Measurements from ENCODE around the gene TSPAN15.
"Not testable (repeated sequence)": the region's sequence is repeated elsewhere in the genome, so short reads cannot be mapped to it uniquely, and the experiment has no call there.

TSPAN15 gene

DNA sequence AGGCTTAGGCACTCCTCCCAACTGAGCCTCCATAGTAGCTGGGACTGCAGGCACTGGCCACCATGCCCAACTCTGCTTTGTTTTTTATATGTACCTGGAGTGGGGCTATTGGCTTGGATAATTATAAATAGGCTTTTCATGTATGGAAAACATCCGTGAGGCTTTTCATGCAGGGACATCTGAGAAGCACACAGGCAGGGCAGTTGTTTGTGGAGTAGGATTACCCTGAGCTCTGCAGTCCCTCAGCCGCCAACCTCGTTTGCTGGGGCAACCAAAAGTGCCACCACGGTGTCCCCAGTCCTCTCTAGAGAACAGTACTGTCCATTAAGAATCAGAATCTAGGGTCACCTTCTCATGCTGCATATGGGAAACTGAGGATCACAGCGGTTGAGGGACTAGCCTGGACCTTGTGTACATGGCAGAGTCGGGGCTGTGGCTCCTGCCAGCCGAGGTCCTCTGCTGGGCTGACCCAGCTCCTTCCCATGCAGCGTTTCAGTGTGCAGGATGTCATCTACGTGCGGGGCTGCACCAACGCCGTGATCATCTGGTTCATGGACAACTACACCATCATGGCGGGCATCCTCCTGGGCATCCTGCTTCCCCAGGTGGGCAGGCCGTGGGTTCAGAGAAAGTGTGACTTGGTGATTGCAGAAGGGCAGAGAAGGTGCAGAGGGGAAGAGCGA lies 54.5 kb downstream of the TSPAN15 start:
- no peak for DNase-seq

DNA sequence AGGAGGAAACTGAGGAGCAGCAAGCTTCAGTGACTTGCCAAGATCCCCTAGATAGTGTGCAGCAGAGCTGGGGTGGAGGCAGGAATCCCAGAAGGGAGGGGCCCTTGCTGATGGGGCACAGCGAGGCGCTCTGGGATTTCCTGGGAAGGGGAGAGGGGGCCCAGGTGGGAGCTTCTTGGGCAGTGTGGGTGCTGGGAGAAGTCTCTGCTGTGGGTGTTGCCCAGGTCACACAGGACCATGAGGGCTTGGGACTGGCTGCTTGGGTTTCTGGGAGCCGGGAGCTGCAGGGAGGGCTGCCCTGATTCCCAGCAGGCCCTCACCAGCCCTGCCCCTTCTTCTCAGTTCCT lies 55.2 kb downstream of the TSPAN15 start:
- no peak for DNase-seq

DNA sequence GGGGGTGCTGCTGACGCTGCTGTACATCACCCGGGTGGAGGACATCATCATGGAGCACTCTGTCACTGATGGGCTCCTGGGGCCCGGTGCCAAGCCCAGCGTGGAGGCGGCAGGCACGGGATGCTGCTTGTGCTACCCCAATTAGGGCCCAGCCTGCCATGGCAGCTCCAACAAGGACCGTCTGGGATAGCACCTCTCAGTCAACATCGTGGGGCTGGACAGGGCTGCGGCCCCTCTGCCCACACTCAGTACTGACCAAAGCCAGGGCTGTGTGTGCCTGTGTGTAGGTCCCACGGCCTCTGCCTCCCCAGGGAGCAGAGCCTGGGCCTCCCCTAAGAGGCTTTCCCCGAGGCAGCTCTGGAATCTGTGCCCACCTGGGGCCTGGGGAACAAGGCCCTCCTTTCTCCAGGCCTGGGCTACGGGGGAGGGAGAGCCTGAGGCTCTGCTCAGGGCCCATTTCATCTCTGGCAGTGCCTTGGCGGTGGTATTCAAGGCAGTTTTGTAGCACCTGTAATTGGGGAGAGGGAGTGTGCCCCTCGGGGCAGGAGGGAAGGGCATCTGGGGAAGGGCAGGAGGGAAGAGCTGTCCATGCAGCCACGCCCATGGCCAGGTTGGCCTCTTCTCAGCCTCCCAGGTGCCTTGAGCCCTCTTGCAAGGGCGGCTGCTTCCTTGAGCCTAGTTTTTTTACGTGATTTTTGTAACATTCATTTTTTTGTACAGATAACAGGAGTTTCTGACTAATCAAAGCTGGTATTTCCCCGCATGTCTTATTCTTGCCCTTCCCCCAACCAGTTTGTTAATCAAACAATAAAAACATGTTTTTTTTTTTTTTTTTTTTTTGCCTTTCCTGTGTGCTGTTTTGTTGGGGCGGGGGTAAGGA lies 55.8 kb downstream of the TSPAN15 start:
- DNase-seq, result no peak

DNA sequence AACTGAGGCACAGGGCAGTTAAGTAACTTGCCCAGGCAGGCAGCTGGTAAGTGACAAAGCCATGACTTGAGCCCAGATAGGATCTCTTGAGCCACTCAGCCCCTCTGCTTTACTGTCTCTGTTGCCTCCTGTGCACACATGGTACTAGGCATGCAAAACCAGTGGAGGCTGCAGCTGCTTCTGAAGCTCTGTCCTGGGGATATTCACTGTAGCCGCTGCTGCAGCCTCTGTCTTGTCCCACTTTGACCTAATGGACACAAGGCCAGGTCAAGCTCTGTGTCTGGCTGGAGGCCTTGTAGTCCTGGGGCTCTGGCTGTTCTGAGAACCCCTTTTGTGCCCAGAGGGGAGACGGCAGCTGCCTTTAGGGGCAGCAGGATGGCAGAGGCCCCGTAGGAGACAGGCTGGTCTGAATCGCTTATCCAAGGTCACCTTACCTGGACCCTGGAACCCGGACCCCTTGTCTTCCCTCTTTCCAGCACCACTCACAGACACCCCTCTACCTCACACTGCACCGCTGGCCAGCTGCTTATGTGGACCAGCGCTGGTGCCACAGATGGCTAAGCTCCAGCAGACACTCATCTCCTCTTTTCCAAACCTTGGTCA lies 57.6 kb downstream of the TSPAN15 start:
- DNase-seq, result no peak

DNA sequence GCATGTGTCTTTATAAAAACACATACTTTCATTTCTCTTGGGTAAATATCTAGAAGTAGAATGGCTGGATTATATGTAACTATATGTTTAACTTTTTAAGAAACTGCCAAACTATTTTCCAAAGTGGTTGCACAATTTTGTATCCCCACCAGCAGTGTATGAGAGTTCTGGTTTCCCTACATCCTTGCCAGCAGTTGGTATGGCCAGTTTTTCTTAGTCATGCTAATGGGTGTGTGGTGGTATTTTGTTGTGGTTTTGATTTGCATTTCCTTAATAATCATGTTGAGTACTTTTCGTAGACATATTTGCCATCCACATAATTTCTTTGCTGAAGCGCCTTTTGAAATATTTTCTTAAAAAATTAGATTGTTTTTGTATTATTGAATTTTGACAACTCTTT lies 61.6 kb downstream of the TSPAN15 start:
- DNase-seq, result no peak

DNA sequence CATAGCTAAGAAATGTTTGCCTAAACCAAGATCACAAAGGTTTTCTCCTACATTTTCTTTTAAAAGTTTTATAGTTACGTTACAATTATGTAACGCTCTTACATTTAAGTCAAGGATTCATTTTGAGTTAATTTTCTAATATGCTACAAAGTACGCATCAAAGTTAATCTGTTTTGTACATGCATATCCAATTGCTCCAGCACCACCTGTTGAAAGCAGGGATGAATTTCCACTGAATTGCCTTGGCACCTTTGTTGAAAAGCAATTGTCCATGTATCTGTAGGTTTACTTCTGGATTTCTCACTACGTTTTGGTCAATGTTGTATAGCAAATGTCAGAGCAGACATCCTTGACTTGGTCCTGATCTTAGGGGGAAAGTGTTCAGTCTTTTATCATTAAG lies 62.4 kb downstream of the TSPAN15 start:
- no peak for DNase-seq

DNA sequence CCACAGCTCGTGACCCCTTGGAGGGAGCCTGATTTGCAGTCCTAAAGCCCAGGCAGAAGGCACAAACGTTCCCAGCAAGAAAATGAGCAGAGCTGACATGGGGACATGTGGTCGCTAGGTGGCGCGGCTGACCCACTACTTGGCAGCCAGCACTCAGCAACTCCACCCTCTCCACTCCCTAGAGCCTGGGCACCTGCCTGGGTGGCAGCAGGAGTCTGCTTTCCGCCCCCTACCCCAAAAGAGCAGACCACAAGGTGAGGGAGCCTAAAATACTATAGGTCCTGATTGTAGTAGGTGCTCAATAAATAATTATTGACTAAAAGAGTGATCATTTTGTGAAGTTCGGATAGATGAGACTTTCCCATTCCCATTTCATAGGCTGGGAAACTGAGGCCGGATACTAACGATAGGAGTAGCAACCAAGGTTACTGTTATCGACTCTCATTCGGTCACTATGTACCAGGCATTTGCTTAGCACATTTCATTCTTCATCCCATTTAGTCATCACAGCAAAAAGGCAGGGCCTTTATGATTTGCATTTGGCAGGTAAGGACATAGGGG lies 64.5 kb downstream of the TSPAN15 start:
- peak; percentile 66 for DNase-seq

DNA sequence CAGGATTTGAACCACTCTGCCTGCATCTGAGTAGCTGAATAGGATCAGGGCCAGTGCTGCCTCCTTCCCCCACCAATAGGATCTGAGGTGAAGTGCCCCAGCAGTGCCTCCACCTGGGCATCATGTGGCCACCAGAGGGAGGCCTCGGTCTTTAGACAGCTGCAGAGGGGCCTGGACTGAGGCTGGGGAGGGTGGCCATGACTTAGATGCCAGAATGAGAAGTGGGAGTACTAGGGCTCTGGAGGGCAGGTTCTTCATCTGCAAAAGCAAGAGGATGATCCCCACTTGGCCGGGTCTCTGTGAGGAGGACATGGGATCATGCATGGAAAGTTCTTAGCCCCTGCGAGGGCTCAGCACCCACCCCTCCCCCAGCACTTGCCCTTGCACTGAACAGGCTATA lies 65.1 kb downstream of the TSPAN15 start:
- no peak for DNase-seq

DNA sequence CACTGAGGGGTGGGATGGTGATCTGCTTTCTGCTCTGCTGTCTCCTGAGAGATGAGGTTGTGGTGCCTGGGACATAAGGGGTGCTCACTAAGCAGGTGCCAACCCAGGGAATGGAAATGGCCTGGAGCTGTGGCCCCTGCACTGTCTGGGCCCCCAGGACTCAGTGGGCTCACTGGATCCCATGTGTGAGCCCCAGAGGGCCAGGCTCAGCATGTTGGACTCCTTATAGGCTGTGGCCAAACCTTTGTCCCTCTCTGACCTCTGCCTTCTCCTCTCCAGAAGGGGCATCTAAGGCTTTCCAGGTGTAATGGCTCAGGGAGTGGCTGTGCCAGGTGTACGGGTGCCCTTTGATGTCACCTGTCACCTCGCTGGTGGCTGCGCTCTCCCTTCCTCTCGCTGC lies 65.5 kb downstream of the TSPAN15 start:
- no peak for DNase-seq

DNA sequence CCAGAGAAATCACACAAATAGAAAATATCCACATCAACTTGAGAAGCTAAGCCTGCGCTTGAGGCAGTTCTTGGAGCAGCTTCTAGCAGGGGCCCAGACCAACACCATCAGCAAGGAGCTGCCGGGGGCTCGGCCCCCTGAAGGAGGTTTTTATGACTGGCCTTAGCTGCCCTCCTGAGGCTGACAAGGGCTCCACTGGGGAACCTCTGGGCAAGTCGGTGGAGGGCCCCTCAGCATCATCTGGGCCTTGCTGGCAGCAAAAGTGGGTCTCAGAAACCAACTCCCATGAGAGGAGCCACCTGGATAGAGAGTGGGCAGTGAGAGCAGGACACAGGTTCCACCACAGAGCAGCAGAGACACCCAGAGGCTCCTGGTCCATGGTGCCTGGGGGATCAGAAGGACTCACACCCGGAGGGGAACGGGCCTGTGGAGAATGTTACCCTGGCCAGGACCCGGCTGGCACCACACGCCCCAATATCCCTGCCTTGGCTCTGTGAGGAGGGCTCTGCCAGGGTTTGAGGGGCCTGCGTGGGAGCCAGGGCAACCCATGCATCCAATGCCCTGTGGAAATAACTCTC lies 66.1 kb downstream of the TSPAN15 start:
- DNase-seq, result no peak

DNA sequence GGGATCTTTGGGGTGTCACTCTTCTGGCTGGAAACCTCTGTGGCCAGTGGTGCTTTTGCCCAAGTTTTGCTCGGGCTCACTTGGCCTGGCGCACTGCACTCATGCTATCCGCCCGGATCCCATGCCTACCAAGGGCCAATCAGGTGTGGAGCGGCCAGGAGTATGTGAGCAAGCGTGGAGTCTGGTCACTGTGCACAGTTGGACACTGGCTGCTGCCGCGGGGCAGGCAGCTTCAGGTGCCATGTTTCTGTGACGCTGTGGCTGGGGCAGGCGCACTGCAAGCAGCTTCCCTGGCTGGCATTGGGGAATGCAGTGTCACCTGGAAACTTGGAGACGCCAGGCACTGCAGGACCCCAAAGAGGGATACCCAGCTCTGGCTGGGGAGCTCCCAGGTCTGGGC lies 76.7 kb downstream of the TSPAN15 start:
- DNase-seq, result no peak

DNA sequence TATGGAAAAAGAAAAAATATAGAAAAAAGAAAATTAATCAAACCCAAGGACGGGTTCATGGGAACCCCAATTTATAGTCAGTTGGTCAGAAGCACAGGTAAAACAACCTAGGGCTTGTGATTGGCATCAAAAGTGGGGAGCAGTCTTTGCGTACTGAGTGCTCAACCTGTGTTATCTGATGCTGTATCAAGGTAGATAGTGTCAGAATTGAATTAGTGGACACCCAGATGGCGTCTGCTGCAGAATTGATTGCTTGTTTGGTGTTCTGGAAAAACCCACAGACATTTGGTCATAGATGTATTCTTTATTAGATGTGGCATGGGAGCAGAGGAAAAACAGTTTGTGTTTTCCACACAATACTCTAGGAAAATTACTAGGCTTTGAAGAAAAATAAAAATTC lies 82.4 kb downstream of the TSPAN15 start:
- DNase-seq, result no peak

DNA sequence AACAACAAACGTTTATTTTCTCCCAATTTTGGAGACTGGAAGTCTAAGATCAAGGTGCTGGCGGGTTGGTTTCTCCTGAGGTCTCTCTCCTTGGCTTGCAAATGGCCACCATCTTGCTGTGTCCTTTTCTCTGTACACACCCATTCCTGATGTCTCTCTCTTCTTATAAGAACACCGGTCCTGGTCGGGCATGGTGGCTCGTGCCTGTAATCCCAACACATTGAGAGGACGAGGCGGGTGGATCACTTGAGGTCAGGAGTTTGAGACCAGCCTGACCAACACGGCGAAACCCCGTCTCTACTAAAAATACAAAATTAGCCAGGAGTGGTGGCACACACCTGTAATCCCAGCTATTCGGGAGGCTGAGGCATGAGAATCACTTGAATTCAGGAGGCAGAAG lies 85.3 kb downstream of the TSPAN15 start:
- not testable (repeated sequence) for DNase-seq

DNA sequence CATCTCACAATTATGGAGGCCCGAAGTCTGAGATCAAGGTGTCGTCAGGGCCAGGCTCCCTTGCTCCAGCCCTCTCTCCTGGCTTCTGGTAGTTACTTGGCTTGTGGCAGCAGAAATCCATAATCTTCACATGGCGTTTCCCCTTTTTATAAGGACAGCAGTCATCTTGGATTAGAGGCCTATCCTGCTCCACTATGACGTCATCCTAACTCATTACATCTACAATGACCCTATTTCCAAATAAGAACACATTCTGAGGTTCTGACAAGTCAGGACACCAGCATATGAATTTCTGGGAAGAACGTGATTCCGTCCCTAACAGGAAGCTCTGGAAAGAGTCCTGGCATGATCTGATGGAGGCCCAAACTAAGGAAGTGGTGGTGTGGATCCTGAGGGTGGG lies 86.2 kb downstream of the TSPAN15 start:
- no peak for DNase-seq

DNA sequence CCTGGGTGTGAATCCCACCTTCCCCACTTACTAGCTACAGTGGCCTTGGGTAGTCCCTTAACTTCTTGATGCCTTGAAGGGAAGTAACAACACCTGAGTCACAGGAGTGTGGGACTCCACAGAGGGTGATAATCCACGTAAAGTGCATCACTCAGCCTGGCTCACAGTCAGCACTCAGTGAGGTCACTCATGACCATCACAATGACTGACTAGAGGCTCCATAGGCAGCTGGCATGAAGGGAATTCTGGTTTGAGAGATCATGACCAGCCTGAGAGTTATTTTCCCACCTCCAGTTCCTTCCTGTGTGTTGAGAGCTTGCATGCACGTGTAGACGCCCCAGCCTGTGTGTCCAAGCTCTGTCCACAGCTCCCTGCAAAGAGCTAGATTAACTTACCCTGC lies 87.2 kb downstream of the TSPAN15 start:
- DNase-seq, result no peak

DNA sequence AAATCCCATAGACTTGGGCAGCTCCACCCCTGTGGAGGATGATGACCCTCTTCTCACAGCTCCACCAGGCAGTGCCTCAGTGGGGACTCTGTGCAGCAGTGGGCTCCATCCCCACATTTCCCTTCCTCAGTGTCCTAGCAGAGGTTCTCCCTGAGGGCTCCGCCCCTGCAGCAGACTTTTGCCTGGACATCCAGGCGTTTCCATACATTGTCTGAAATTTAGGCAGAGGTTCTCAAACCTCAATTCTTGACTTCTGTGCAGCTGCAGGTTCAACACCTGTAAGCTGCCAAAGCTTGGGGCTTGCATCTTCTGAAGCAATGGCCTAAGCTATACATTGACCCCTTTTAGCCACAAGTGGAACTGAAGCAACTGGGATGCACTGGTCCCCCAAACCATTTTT lies 90.2 kb downstream of the TSPAN15 start:
- DNase-seq, result no peak

DNA sequence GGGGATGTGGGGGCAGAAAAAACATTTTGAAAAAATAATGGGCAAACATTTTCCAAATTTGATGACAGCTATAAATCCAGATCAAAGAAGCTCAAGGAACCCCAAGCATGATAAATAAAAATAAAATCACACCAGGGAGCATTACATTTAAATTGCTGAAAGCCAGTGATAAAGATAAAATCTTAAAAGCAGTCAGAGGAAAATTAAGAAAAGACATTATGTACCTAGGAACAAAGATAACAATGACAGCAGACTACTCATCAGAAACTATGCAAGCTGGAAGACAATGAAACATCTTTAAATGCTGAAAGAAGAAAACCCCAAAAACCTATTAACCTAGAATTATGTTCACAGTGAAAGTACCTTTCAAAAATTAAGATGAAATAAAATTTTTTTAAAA lies 98.7 kb downstream of the TSPAN15 start:
- DNase-seq, result no peak

DNA sequence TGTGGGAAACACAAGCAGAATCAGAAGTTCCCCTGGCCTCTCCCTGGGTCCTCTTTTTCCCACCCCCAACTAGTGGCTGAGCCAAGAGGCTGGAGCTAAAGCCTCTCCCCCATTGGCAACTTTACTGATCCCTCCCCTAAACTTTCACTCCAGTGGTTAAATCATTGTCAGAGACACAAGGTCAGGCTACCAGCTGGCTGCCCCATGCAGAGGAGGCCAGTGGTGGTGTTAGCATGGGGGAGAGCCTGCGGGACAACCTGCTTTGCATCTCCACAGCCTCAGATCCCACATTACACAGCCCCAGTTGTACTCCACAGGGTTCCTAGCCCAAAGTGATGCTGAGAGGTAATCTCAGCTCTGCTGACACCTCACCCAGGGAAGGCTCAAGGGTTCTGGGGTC lies 101.0 kb downstream of the TSPAN15 start:
- no peak for DNase-seq

DNA sequence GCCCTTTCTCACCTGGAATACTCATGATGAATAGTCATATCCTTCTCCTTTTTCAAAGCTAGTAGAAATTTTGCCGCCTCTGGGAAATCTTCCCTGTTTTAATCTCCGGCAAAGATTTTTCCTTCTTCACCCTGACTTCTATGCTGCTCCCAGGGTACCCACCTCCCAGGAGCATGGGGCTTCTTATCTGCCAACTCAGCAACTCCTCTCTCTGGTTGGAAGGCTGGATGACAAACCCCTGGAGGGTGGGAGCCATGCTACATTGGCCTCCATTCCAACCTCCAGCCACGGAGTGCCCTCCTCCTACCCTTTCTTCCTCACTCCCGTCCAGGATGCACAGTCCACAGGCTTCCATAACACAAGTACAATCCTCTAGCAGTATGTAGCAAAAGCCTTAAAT lies 102.1 kb downstream of the TSPAN15 start:
- no peak for DNase-seq

DNA sequence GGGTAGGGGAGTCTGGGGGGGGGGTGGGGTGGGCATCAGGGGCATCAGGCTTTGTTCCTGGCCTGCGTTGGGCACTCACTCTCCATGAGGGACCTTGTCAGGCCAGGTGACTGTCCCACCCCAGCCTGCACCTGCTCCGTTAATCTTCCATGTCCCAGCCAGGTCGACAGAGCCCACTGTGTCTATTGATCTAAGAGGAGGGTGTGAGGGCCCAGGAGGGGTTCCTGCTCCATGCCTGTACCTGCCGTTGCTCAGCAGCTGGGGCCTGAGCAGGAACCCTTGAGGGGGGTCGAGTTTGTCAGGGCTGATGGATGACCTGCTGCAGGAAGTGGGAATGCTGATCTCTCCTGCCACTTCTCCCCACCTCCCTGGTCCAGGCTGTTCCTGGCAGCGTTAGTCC lies 103.3 kb downstream of the TSPAN15 start:
- no peak for DNase-seq

All from CD4-positive, alpha-beta T cell treated with Interferon gamma for 1 hour (primary cell).